A549 (cell line): ENCODE data around the gene EDIL3.

Source experiments
- EHF ChIP-seq: fragments of 250-450 bp; sonication (Bioruptor Pico); IDR thresholded peaks from 2 replicates; pipeline ENCODE4 v1.5.0; 2020; ENCODE audit warnings: mild to moderate bottlenecking
- KDM1A ChIP-seq: fragments of 200-600 bp; sonication (generic); IDR thresholded peaks from 2 replicates; pipeline ENCODE4 v1.6.1; 2016; ENCODE audit warnings: low read depth, mild to moderate bottlenecking
- MYC ChIP-seq: IDR thresholded peaks from 2 replicates; pipeline ENCODE4 v1.6.1; 2012; ENCODE audit warnings: mild to moderate bottlenecking, inconsistent platforms, low read length, improper control_type of control experiment, borderline replicate concordance
- POLR2A ChIP-seq: IDR thresholded peaks from 2 replicates; pipeline ENCODE4 v1.6.1; 2012; ENCODE audit warnings: mild to moderate bottlenecking, low read length
- POLR2AphosphoS2 ChIP-seq: conservative IDR thresholded peaks from 2 replicates; pipeline ENCODE4 v1.6.1; 2012; ENCODE audit warnings: low read length, improper control_type of control experiment, inconsistent platforms
- RAD21 ChIP-seq, 2 experiments: fragments of >200 bp in 1 of 2; sonication (Bioruptor Twin) in 1 of 2; formaldehyde crosslinking in 1 of 2; IDR thresholded peaks in 1 of 2; conservative IDR thresholded peaks in 1 of 2; 2 replicates in 1 of 2; 3 replicates in 1 of 2; pipeline ENCODE4 v1.6.1; 2012 to 2018; ENCODE audit warnings: inconsistent platforms in 1 of 2
- RFX5 ChIP-seq: fragments of 450-650 bp; IDR thresholded peaks from 2 replicates; pipeline ENCODE4 v1.7.1; 2014; ENCODE audit warnings: antibody characterized with exemption, mild to moderate bottlenecking, moderate library complexity
- SREBF2 ChIP-seq: fragments of 450-650 bp; IDR thresholded peaks from 2 replicates; pipeline ENCODE4 v1.6.1; 2014; ENCODE audit warnings: mild to moderate bottlenecking, moderate library complexity
- ZNF302 ChIP-seq: fragments of 250-450 bp; sonication (Bioruptor Pico); IDR thresholded peaks from 2 replicates; pipeline ENCODE4 v1.9.0; 2021; ENCODE audit warnings: inconsistent platforms, mild to moderate bottlenecking, moderate library complexity
- TF ChIP-seq, protein P1 (sequence below): fragments of 450-650 bp; IDR thresholded peaks from 2 replicates; pipeline ENCODE4 v1.6.1; 2014; ENCODE audit warnings: antibody characterized with exemption
- TF ChIP-seq, protein P2 (sequence below): fragments of >200 bp; sonication (Bioruptor Twin); formaldehyde crosslinking; IDR thresholded peaks from 3 replicates; pipeline ENCODE4 v1.5.1; 2016

DNA sequence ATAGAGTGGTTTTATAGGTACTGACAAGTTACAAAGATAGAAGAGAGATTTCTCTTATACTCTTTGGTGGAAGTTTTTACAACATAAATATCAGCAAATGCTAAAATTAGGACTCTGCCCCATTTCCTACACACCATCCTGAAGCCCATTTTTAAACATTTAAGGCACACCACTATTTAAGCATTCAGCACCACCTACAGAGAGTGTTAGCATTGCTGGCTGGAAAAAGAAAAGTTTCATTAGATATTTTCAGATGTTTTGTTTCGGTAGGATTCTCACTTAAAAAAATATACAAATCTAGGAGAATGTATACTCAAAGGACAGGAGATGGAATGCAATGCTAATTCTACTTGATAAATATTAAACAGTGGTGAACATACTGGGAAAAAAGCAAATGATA is 471.1 kb downstream of the EDIL3 start:
- TF ChIP-seq, protein P1, sequence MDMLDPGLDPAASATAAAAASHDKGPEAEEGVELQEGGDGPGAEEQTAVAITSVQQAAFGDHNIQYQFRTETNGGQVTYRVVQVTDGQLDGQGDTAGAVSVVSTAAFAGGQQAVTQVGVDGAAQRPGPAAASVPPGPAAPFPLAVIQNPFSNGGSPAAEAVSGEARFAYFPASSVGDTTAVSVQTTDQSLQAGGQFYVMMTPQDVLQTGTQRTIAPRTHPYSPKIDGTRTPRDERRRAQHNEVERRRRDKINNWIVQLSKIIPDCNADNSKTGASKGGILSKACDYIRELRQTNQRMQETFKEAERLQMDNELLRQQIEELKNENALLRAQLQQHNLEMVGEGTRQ: no peak
- TF ChIP-seq KDM1A (no peak), SREBF2 (no peak), MYC (no peak), RFX5 (no peak), POLR2A (no peak), POLR2AphosphoS2 (no peak), ZNF302 (no peak), RAD21 (conservative IDR thresholded peaks at IDR 0.05 in 1 of 2, IDR thresholded peaks at IDR 0.05 in 1 of 2) (no peak), EHF (CRISPR knock-in tag) (no peak)
- TF ChIP-seq, protein P2, sequence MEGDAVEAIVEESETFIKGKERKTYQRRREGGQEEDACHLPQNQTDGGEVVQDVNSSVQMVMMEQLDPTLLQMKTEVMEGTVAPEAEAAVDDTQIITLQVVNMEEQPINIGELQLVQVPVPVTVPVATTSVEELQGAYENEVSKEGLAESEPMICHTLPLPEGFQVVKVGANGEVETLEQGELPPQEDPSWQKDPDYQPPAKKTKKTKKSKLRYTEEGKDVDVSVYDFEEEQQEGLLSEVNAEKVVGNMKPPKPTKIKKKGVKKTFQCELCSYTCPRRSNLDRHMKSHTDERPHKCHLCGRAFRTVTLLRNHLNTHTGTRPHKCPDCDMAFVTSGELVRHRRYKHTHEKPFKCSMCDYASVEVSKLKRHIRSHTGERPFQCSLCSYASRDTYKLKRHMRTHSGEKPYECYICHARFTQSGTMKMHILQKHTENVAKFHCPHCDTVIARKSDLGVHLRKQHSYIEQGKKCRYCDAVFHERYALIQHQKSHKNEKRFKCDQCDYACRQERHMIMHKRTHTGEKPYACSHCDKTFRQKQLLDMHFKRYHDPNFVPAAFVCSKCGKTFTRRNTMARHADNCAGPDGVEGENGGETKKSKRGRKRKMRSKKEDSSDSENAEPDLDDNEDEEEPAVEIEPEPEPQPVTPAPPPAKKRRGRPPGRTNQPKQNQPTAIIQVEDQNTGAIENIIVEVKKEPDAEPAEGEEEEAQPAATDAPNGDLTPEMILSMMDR: no peak
